Sigmoid colon (tissue), 7 donors: ENCODE data around the gene PGAP6. TPM values are rescaled to one million over a fixed set of nuclear protein-coding genes. Genes with fewer than 3 reads are reported as not detected.
"Not testable (repeated sequence)": the region's sequence is repeated elsewhere in the genome, so short reads cannot be mapped to it uniquely, and the experiment has no call there.

Experiments
- DNase-seq: peaks from one replicate; pipeline ENCODE4 v3.0.0-alpha.2; 2019
- H3K27ac ChIP-seq, 4 donors: fragments of 200-600 bp; sonication (generic); one replicate each; pipeline ENCODE4 v1.5.1; 2016 to 2019; ENCODE audit warnings: mild to moderate bottlenecking in 1 of 4
- H3K27me3 ChIP-seq, 3 donors: fragments of 200-600 bp; sonication (generic); one replicate each; pipeline ENCODE4 v1.5.1; 2019; ENCODE audit warnings: mild to moderate bottlenecking in 1 of 3
- H3K36me3 ChIP-seq, 4 donors: fragments of 200-600 bp; sonication (generic); one replicate each; pipeline ENCODE4 v1.5.1; 2016 to 2019
- H3K4me1 ChIP-seq, 4 donors: fragments of 200-600 bp; sonication (generic); one replicate each; pipeline ENCODE4 v1.5.1; 2017 to 2019
- H3K4me3 ChIP-seq, 4 donors: fragments of 200-600 bp; sonication (generic); one replicate each; pipeline ENCODE4 v1.5.1; 2017 to 2019; ENCODE audit warnings: mild to moderate bottlenecking in 2 of 4, moderate library complexity in 1 of 4
- H3K9me3 ChIP-seq, 4 donors: fragments of 200-600 bp in 3 of 4; sonication (generic) in 3 of 4; one replicate each; pipeline versions ENCODE4 v1.5.1 to v1.6.1; 2013 to 2019
- EP300 ChIP-seq, 4 donors: sonication (generic); formaldehyde crosslinking; IDR thresholded peaks; one replicate each; pipeline ENCODE4 v1.6.1; 2017; ENCODE audit warnings: antibody characterized with exemption in 4 of 4
- POLR2A ChIP-seq, 2 donors: fragments of 450-650 bp; IDR thresholded peaks; one replicate each; pipeline ENCODE4 v1.6.1; 2016; ENCODE audit warnings: antibody characterized with exemption in 2 of 2, mild to moderate bottlenecking in 2 of 2, moderate library complexity in 2 of 2
- POLR2AphosphoS5 ChIP-seq, 4 donors: sonication (generic); formaldehyde crosslinking; IDR thresholded peaks; one replicate each; pipeline ENCODE4 v1.6.1; 2017; ENCODE audit warnings: antibody characterized with exemption in 4 of 4
- WGBS, 2 donors: extraction: QIAGEN DNeasy Blood & Tissue Kit; methylation state at CpG; one replicate each; pipeline ENCODE4 v1.1.7; 2013; 5-methylcytosine and 5-hydroxymethylcytosine counted together
- intact Hi-C: fragments of 100-400 bp; cut with DNase I; formaldehyde crosslinking; loops from one replicate; pipeline ENCODE4 v1.15.1; 2023
- polyA plus RNA-seq, 3 donors: library from polyadenylated mRNA; stranded (reverse); fragments of 200-250 nt; gene quantifications; one replicate each; pipeline ENCODE4 v1.2.3, GENCODE V29; 2013
- total RNA-seq, 4 donors: library from RNA; depleted of rRNA; stranded (reverse); fragments of >200 nt; gene quantifications; one replicate each; pipeline ENCODE4 v1.1.0, GENCODE V29; 2016
- TF ChIP-seq, protein P1 (sequence below), 4 experiments: fragments of 450-650 bp in 3 of 4; fragments of 200-600 bp in 1 of 4; IDR thresholded peaks; one replicate each; pipeline ENCODE4 v1.5.1; 2016 to 2019; ENCODE audit warnings: antibody characterized with exemption in 4 of 4, mild to moderate bottlenecking in 3 of 4, moderate library complexity in 2 of 4
- donor health status: healthy with polysubstance abuse.
- donor health status: Bipolar disorder and iron deficiency.
- donor health status: healthy.

The PGAP6 gene
- total and polyA plus RNA-seq, 7 donors = 20.7 to 109 (median 26.6) TPM

DNA sequence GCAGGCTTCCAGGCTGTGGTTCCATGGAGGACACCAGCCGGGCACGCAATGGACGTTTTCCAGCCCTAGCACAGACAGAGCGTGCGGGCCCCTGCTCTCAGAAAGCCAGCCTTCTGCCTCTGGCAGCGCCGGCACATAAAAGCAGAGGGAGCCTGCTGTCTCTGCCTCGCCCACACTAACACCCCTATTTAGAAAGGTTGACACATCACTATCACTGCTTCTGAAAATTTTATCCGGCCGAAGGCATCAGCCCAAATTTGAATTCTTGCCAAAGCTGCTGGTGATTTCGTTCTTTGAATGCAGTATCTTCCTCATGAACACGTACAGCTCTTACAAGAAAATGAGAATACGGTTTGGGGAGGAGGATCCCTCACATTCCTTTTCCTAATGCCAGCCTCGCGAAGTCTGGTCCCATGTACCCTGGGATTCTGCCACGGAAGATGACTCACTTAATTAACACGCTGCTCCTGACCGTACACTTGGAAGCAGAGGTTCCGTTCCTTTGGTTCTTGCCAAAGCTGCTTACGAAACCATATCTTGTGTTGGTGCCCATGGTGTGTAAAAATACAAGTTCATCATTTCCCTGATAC is 42.4 kb upstream of the PGAP6 start:
- Histone ChIP-seq H3K27me3 (no peaks in the 10 kb centered on the region), H3K4me1 (peaks cover 0 to 49% (median 45%) of the 10 kb centered on the region in 4 donors), H3K9me3 (no peaks in the 10 kb centered on the region), H3K27ac (peak overlapping the region; percentile 94 to 99 (median 98)), H3K4me3 (peak overlapping the region; percentile 63 to 81 (median 74)), H3K36me3 (no peaks in the 10 kb centered on the region)
- DNase-seq = peak; percentile 96
- no peak for TF ChIP-seq POLR2A (IDR thresholded peaks at IDR 0.05)
- TF ChIP-seq, protein P1, sequence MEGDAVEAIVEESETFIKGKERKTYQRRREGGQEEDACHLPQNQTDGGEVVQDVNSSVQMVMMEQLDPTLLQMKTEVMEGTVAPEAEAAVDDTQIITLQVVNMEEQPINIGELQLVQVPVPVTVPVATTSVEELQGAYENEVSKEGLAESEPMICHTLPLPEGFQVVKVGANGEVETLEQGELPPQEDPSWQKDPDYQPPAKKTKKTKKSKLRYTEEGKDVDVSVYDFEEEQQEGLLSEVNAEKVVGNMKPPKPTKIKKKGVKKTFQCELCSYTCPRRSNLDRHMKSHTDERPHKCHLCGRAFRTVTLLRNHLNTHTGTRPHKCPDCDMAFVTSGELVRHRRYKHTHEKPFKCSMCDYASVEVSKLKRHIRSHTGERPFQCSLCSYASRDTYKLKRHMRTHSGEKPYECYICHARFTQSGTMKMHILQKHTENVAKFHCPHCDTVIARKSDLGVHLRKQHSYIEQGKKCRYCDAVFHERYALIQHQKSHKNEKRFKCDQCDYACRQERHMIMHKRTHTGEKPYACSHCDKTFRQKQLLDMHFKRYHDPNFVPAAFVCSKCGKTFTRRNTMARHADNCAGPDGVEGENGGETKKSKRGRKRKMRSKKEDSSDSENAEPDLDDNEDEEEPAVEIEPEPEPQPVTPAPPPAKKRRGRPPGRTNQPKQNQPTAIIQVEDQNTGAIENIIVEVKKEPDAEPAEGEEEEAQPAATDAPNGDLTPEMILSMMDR (IDR thresholded peaks at IDR 0.05) = no peak
- peak in 2 of 4 donors; percentile 47 to 86 for TF ChIP-seq EP300 (IDR thresholded peaks at IDR 0.05)
- peak; percentile 73 to 86 (median 78) for TF ChIP-seq POLR2AphosphoS5 (IDR thresholded peaks at IDR 0.05)
- 16 to 58% methylated on average over 20 of the region's 20 CpGs for WGBS, 2 donors
- intact Hi-C loops = loop anchor here (1.0 to 2.0 kb wide), 2 partner anchors 71 to 103 kb away; partner anchors contain the start of gene CAPN15

DNA sequence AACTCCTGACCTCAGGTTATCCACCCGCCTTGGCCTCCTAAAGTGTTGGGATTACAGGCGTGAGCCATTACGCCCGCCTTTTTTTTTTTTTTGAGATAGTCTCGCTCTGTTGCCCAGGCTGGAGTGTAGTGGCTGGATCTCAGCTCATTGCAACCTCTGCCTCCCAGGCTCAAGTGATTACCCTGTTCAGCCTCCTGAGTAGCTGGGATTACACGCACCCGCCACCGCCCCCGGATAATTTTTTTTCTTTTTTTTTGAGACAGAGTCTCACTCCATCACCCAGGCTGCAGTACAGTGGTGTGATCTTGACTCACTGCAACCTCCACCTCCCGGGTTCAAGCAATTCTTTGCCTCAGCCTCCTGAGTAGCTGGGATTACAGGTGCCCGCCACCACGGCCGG is 40.4 kb upstream of the PGAP6 start:
- H3K36me3 ChIP-seq, DNase-seq, H3K27me3 ChIP-seq, H3K9me3 ChIP-seq, intact Hi-C loops, H3K4me3 ChIP-seq: not testable (repeated sequence)
- Histone ChIP-seq H3K4me1 (peaks cover 0 to 32% (median 29%) of the 10 kb centered on the region in 4 donors), H3K27ac (peak overlapping the region in 1 of 4 donors; percentile 99)
- WGBS, 2 donors = 93 to 94% methylated on average over 13 of the region's 13 CpGs

DNA sequence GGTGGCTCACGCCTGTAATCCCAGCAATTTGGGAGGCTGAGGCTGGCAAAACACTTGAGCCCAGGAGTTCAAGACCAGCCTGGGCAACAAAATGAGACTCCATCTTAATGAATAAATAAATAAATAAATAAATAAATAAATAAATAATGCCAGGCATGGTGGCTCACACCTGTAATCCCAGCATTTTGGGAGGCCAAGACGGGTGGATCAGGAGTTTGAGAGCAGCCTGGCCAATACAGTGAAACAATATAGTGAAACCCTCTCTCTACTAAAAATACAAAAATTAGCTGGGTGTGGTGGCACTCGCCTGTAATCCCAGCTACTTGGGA is 33.4 kb upstream of the PGAP6 start:
- H3K36me3 ChIP-seq = peaks cover 0 to 20% (median 4%) of the 10 kb centered on the region in 4 donors
- H3K27me3 ChIP-seq, H3K4me3 ChIP-seq, H3K9me3 ChIP-seq, intact Hi-C loops, H3K4me1 ChIP-seq, H3K27ac ChIP-seq, DNase-seq: not testable (repeated sequence)
- WGBS, 2 donors = 96 to 98% methylated on average over 3 of the region's 3 CpGs

DNA sequence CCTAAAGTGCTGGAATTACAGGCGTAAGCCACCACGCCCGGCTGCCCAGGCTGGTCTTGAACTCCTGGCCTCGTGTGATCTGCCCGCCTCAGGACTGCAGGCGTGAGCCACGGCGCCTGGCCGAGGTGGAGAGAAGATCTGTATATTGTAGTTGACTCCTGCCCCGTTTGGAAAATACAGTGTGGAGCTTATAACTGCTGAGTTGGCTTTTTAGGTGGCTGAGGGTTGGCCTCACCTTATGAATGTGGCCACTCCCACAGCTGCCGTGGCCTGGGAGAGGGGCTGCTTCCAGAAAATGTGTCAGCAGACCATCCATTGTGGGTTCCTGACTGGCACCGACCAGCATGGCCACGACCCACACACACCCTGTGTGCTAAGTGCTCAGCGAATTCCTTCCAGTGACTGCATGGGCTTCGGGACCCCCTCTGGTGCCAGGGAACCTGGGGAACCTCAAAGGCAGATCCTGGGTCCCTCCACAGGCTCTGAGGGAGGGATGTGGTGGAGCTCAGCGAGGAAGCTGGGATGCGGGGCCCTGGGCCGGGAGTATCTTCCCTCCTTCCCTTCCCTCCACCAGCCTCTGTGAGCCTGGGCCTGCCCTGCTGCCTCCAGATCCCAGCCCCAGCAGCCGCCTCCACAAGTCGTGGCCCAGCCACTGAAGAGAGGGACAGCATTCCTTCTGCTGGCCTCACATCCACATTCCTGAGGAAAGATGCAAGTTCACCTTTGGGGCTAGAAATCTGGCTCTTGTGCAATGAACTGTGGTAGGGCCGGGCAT is 32.8 kb upstream of the PGAP6 start:
- 81 to 91% methylated on average over 21 of the region's 21 CpGs for WGBS, 2 donors
- H3K4me1 ChIP-seq = no peaks in the 10 kb centered on the region
- intact Hi-C loops = no loop called here
- no peaks in the 10 kb centered on the region for H3K9me3 ChIP-seq
- no peak overlapping the region for H3K4me3 ChIP-seq
- TF ChIP-seq POLR2AphosphoS5 (IDR thresholded peaks at IDR 0.05) (no peak), POLR2A (IDR thresholded peaks at IDR 0.05) (no peak), EP300 (IDR thresholded peaks at IDR 0.05) (no peak)
- TF ChIP-seq, protein P1 (IDR thresholded peaks at IDR 0.05) = no peak
- H3K27me3 ChIP-seq = no peaks in the 10 kb centered on the region
- DNase-seq = no peak
- H3K36me3 ChIP-seq = peaks cover 0 to 25% (median 4%) of the 10 kb centered on the region in 4 donors
- no peak overlapping the region for H3K27ac ChIP-seq

DNA sequence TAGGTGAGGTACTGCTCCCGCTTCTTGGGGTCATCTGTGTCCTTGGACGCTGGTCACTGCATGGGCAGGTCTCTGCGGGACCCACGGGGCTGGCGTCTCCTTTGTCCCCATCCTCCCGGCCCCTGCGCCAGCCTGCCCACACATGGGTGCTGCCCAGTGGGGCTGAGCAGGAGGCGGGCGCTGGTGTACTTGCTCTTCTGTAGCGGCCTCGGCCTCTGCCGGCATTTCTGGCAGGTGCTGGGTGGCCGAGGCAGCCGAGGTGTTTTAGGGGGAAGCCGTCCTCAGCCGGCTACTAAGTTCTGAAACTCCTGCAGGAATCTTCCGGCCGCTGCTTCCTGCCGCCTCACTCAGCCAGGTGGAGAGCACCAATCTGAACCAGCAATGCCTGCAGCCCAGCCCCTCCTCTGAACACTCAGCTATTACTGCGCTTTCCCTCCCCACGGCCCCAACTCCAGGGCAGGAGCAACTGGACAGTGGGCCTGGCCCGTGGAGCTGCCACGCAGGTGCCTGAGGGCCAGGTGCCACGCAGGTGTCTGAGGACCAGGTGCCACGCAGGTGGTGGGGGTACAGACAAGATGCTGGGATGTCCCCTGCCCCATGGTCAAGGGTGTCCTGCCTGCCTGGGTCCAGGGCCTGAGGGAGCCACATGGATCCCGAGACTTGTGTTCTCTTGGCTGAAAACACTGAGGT is 29.9 kb upstream of the PGAP6 start:
- Histone ChIP-seq H3K36me3 (peaks cover 0 to 38% (median 4%) of the 10 kb centered on the region in 4 donors), H3K27me3 (no peaks in the 10 kb centered on the region), H3K9me3 (no peaks in the 10 kb centered on the region), H3K4me3 (no peak overlapping the region), H3K4me1 (no peaks in the 10 kb centered on the region), H3K27ac (no peak overlapping the region)
- TF ChIP-seq POLR2AphosphoS5 (IDR thresholded peaks at IDR 0.05) = no peak
- DNase-seq = no peak
- intact Hi-C loops = no loop called here
- 95% methylated on average over 26 of the region's 26 CpGs for WGBS, 2 donors

DNA sequence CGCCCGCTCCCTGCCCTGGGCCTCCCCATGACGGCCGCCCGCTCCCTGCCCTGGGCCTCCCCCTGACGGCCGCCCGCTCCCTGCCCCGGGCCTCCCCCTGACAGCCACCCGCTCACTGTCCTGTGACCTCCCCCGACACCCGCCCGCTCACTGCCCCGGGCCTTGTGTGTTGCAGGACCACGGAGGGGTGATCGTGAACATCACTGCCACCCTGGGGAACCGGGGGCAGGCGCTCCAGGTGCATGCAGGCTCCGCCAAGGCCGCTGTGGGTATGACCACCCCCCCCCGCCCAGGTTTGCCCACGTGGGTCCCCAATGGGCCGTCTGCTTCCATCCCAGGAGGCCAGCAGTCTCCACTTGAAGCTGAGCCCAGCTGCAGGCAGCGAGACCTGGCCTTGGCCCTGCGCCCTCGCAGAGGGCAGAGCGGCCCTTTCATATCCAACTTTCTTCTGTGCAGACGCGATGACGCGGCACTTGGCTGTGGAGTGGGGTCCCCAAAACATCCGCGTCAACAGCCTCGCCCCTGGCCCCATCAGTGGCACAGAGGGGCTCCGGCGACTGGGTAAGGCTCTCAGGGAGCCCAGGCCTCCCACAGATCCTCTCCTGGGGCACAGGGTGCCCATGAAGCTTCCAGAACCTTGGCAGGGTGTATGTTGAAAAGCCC is 28.9 kb upstream of the PGAP6 start:
- no peak for DNase-seq
- Histone ChIP-seq H3K9me3 (no peaks in the 10 kb centered on the region), H3K36me3 (peaks cover 0 to 38% (median 4%) of the 10 kb centered on the region in 4 donors), H3K4me3 (no peak overlapping the region), H3K27me3 (no peaks in the 10 kb centered on the region), H3K4me1 (no peaks in the 10 kb centered on the region), H3K27ac (no peak overlapping the region)
- TF ChIP-seq, protein P1 (IDR thresholded peaks at IDR 0.05) = no peak
- TF ChIP-seq POLR2AphosphoS5 (IDR thresholded peaks at IDR 0.05) (no peak), EP300 (IDR thresholded peaks at IDR 0.05) (no peak), POLR2A (IDR thresholded peaks at IDR 0.05) (no peak)
- intact Hi-C loops = no loop called here
- WGBS, 2 donors = 92 to 93% methylated on average over 36 of the region's 36 CpGs
